GM18951 (cell line): ENCODE measurements around the gene FGF3.

Experiments used
- POLR2A ChIP-seq: IDR thresholded peaks from 4 replicates; pipeline ENCODE4 v1.6.1; 2011; ENCODE audit warnings: mild to moderate bottlenecking; ENCODE audit not compliant: insufficient read length, insufficient read depth; ENCODE audit errors: extremely low read depth
- in situ Hi-C: fragments of 300-500 bp; cut with MboI; formaldehyde crosslinking; loops from one replicate; pipeline ENCODE4 v1.12.0; 2022; ENCODE audit warnings: low sequenced_read_pairs, mixed read lengths, inconsistent platforms; ENCODE audit not compliant: unreplicated experiment

Gene FGF3

DNA sequence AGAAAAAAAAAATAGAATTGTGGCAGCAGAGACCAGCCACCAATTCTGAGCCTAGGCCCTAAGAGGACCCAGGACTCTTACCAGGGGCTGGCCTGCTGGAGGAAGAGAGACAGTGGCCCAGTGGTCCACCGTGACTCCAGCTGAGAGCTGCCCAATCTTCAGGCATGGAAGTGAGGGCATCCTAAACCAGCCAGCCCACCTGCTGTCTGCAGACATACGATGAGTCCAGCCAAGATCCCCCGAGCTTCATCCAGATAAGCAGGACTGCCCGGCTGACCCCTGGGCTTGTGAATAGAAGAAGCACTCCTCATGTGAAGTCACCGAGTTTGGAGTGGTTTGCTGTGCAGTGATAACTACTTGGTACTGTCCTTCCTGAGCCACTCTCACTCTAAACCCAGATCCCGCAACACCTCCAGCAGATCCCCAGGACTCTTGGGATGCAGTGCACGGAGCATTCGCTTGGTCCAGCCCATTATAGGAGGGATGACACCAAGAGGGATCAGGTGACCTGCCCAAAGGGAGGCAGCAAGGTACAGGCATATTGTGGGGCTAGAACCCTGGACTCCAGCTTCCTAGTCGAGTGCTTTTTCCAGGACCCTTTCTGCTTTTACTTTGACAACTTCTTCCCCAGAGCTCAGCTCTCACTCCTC lies 41.7 kb upstream of the FGF3 start:
- no peak for TF ChIP-seq POLR2A
- in situ Hi-C loops: no loop called here

- TF ChIP-seq POLR2A: no peak
- in situ Hi-C loops: no loop called here
Measured at GRCh38 chr11:69860244-69860643, 41.0 kb upstream of the FGF3 start.

GRCh38 chr11:69859275-69859934 lies 40.2 kb upstream of the FGF3 start:
- no peak for TF ChIP-seq POLR2A
- in situ Hi-C loops: no loop called here

DNA sequence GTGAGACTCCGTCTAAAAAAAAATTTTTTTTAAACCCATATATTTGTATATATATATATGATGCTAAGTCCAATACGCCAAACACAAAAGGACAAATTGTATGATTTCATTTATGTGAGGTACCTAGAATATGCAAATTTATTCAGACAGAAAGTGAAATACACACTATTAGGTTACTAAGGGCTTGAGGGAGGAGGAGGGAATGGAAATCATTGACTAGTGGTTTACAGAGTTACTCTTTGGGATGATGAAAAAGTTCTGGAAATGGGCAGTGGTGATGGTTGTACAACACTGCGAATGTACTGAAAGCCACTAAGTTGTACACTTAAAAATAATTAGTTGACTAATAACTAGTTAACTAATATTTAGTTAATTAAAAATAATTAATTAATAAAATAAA lies 36.2 kb upstream of the FGF3 start:
- in situ Hi-C loops: no loop called here
- no peak for TF ChIP-seq POLR2A

DNA sequence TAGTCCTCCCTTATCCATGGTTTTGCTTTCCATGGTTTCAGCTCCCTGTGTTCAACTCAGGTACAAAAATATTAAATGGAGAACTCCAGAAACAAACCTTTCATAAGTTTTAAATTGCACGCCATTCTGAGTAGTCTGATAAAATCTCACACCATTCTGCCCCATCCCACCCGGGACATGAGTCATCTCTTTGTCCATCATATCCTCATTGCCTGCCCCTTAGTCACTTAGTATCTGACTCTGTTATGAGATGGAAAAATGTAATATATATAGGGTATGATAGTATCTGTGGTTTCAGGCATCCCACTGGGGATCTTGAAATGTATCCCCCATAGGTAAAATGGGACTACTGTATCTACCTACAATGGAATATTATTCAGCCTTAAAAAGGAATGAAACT lies 35.5 kb upstream of the FGF3 start:
- in situ Hi-C loops: no loop called here

GRCh38 chr11:69852056-69852455 lies 32.8 kb upstream of the FGF3 start:
- no peak for TF ChIP-seq POLR2A
- in situ Hi-C loops: no loop called here

More for the DNA sequence above, 35.5 kb upstream of the FGF3 start:
- no peak for TF ChIP-seq POLR2A

GRCh38 chr11:69848201-69848600 lies 29.0 kb upstream of the FGF3 start:
- no peak for TF ChIP-seq POLR2A
- in situ Hi-C loops: no loop called here

DNA sequence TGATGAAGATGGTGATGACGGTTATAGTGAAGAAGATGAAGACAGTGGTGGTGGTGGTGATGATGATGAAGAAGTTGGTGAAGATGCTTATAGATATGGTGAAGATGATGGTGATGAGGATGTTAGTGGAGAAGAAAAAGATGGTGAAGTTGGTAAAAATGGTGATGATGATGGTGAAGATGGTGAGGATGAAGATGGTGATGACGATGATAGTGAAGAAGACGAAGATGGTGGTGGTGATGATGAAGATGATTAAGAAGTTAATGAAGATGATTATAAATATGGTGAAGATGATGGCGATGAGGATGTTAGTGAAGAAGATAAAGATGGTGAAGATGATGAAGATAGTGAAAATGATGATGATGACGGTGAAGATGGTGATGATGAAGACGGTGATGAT lies 25.2 kb upstream of the FGF3 start:
- no peak for TF ChIP-seq POLR2A
- in situ Hi-C loops: no loop called here

DNA sequence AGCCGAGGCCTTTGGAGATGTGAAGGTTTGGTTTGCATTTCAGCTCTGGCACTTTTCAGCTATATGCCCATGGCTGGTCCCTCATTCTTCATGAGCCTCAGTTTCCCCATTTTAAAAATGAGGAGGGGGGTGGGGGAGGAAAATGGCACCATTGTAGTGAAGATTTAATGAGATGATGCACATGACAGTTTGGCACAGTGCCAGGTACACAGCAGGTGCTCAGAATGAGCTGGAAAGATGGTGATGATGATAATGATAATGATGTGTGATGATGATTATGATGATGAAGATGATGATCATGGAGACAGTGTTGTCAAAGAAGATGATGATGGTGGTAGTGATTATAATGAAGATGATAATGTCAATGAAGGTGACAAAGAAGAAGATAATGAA lies 24.3 kb upstream of the FGF3 start:
- no peak for TF ChIP-seq POLR2A
- in situ Hi-C loops: no loop called here

DNA sequence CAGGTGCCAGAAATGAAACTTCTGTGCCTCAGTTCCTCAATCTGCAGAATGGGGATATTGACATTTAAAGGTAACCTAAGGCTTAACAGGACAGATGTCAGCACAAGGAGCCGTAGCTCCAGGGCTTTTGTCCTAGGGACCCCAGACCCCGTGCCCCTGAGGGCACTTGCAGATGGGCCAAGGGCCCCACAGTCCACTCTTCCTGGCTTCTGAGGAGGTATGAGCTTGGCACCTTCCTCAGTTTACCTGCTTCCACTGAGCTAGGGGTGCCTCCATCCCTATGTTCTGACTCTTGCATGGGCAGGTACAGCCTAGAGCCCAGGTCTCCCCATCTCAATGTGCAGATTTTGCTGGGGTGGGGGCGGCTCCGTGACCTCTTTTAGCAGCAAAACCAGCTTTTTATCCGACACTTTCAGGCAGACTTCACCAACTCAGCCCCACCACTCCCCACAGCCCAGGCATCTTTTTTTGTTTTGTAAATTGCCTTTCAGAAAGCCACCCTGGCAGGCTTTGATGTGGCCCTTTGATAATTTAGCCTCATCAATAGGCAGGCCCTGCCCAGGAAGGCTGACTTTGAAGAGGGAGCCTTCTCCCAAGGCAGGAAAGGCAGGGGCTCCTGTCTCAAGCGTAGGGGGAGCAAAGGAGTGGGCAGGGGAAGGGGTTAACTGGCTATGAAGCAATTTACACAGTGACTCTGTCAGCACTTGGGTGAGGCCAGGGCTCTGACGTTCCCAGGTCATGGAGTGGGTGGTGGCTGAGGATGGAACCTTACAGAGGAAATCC lies 23.7 kb upstream of the FGF3 start:
- TF ChIP-seq POLR2A: no peak

GRCh38 chr11:69841859-69842698 lies 22.9 kb upstream of the FGF3 start:
- in situ Hi-C loops: no loop called here
- TF ChIP-seq POLR2A: no peak

More for the DNA sequence above, 23.7 kb upstream of the FGF3 start:
- in situ Hi-C loops: no loop called here

GRCh38 chr11:69841170-69841858 lies 22.1 kb upstream of the FGF3 start:
- in situ Hi-C loops: no loop called here
- no peak for TF ChIP-seq POLR2A

GRCh38 chr11:69840371-69841169 lies 21.4 kb upstream of the FGF3 start:
- TF ChIP-seq POLR2A: no peak
- in situ Hi-C loops: no loop called here
